ENCODE results near the gene PI4KA.
"Not testable (repeated sequence)": the region's sequence is repeated elsewhere in the genome, so short reads cannot be mapped to it uniquely, and the experiment has no call there.

DNA sequence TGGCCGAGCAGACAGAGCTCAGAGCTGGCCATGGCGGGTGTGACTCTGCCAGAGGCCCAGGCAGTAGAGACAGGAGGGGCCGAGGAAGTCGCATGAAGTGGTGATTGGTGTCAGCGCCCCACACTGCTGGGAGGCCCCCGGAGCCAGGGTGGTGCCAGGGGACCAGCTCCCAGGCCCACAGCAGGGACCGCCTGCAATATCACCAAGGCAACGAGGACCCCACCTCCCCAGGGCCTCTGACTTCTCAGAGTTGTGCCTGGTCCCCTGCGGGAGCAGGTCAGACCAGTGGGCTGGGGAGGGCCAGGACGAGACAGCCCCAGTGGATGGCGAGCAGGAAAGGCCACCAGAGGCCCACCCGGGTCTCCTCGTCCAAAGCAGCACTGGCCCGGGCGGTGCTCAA lies 189.1 kb downstream of the PI4KA start:
- TF ChIP-seq POLR2A (IDR thresholded peaks at IDR 0.05; ENCODE audit: low read depth, low read length); TAF1 (IDR thresholded peaks at IDR 0.05; ENCODE audit: borderline replicate concordance, low read depth, low read length): not testable (repeated sequence)

All from GM12892 (cell line).